GM18511 (cell line): ENCODE results near the gene HHIP.

ENCODE experiments used
- ATAC-seq: cut with Tn5 transposase; IDR thresholded peaks from one replicate; pipeline ENCODE4 v1.9.1; 2021; ENCODE audit warnings: mild to moderate bottlenecking, moderate library complexity; ENCODE audit not compliant: unreplicated experiment

Gene HHIP

GRCh38 chr4:144645631-144646522 lies at the start of gene HHIP:
Gene HHIP, plus strand, starts transcription at chr4:144646156. Its CDS starts 520 bp downstream, at chr4:144646676.
- peak; percentile 48 for ATAC-seq

- no peak for ATAC-seq
These were observed 48.8 kb upstream of the HHIP start for GRCh38 chr4:144597171-144597570.

- ATAC-seq, result no peak
These were observed 46.3 kb upstream of the HHIP start for GRCh38 chr4:144599621-144600020.

- peak; percentile 59 for ATAC-seq
These were observed 34.1 kb upstream of the HHIP start for GRCh38 chr4:144611850-144612249.

- no peak for ATAC-seq
These were observed 30.9 kb upstream of the HHIP start for GRCh38 chr4:144614850-144615585.

- ATAC-seq, result no peak
These were observed 24.3 kb upstream of the HHIP start for GRCh38 chr4:144621681-144622080.

GRCh38 chr4:144627663-144628076 lies 18.3 kb upstream of the HHIP start:
- no peak for ATAC-seq

- peak; percentile 29 for ATAC-seq
These were observed 12.7 kb upstream of the HHIP start for GRCh38 chr4:144633215-144633614.

GRCh38 chr4:144634978-144635747 lies 10.8 kb upstream of the HHIP start:
- peak; percentile 98 for ATAC-seq

- ATAC-seq, result no peak
These were observed 1.4 kb upstream of the HHIP start for GRCh38 chr4:144644368-144645101.

- peak; percentile 3 for ATAC-seq
These were observed 790 bp upstream of the HHIP start for GRCh38 chr4:144645102-144645630.

- peak; percentile 32 for ATAC-seq
These were observed 653 bp downstream of the HHIP start for GRCh38 chr4:144646523-144647094.

- ATAC-seq, result peak; percentile 31
These were observed 1.2 kb downstream of the HHIP start for GRCh38 chr4:144647095-144647561.

- no peak for ATAC-seq
These were observed 1.6 kb downstream of the HHIP start for GRCh38 chr4:144647590-144647989.

- ATAC-seq, result no peak
These were observed 2.1 kb downstream of the HHIP start for GRCh38 chr4:144648042-144648441.

GRCh38 chr4:144649646-144650045 lies 3.7 kb downstream of the HHIP start:
- ATAC-seq, result no peak

GRCh38 chr4:144650311-144651005 lies 4.5 kb downstream of the HHIP start:
- no peak for ATAC-seq

- no peak for ATAC-seq
These were observed 8.0 kb downstream of the HHIP start for GRCh38 chr4:144653781-144654545.
